ENCODE data around the gene PKD2L2. TPM values are rescaled to one million over a fixed set of nuclear protein-coding genes. Genes with fewer than 3 reads are reported as not detected.
"Not testable (repeated sequence)": the region's sequence is repeated elsewhere in the genome, so short reads cannot be mapped to it uniquely, and the experiment has no call there.

PKD2L2 gene
- total RNA-seq, result not detected

DNA sequence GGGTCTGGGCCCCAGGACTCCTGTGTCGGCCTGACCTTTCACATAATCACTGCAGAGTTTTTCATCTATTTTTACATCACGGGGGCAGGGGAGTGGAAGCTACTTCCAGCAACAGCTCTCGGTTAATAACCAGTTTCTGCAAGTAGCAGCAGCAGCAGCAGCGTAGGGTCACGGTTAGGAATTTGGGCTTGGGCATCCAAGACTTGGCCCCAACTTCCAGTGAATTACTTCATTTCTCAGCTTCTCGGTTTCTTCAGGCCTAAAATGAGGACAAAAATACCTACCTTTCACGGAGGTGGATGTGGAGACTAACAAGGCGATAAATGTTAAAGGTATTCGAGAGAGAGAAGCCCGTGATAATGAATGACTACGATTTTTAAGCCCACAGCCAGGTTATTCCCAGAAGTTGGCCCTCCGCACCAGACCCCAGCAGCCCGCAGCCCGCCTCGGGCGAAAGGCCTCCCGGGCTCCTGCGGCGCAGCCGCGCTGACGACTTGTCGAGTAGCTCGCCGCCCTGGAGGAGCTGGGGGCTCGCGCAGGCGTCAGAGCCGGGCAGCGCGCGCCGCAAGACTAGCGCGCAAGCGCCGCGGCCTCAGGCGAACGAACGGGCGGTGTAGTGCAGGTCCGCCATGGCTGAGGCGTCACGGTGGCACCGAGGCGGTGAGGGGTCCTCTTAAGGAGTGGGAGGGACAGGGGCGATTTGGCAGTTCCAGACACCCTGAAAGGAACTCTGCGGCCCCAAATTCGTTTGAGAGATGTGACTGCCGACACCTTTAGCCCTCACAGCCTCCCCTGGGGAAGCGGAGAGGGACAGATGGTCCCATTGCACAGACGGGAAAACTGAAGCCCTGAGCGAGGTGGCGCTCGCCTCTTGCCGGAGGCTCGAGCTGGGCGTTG is at the start of gene PKD2L2:
TSS of gene PKD2L2 (plus strand) at position 595 of the 897 bp plus-strand sequence. CDS start at position 630, 35 bp downstream.
- ATAC-seq (peak; percentile 99 to 100), DNase-seq (peak; percentile 70)
- peaks cover 3% of the 10 kb centered on the region for H3K9me3 Mint-ChIP-seq
- no peaks in the 10 kb centered on the region for H3K36me3 Mint-ChIP-seq (ENCODE audit: insufficient read depth)
- peak within 1 kb of the TSS; percentile 87 for H3K4me3 Mint-ChIP-seq
- H3K4me1 Mint-ChIP-seq (ENCODE audit: low read depth), result peaks cover 17% of the 10 kb centered on the region
- H3K27me3 Mint-ChIP-seq (ENCODE audit: low read depth), result no peaks in the 10 kb centered on the region

DNA sequence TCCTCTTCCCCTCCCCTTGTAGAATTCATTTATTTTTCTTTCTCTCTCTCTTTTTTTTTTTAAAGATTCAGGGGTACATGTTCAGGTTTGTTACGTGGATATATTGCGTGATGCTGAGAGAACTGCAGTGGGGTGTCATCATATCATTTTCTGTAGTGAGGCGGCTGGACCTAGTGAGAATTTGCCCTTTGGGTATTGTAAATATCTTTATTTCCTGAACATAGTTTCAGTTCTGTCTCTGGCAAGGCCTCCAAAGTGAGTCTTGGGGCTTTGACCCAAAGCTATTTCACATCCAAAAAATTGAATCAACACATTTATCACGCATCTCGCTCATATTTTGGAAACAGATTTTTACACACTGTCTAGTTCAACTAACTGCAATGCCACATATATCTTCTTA is 47.0 kb upstream of the PKD2L2 start:
- ATAC-seq, result no peak
- no peaks in the 10 kb centered on the region for H3K9me3 Mint-ChIP-seq
- no peak for DNase-seq
- no peak overlapping the region for H3K4me3 Mint-ChIP-seq
- peaks cover 3% of the 10 kb centered on the region for H3K36me3 Mint-ChIP-seq (ENCODE audit: insufficient read depth)
- H3K27me3 Mint-ChIP-seq (ENCODE audit: low read depth), result peaks cover 1% of the 10 kb centered on the region
- no peaks in the 10 kb centered on the region for H3K4me1 Mint-ChIP-seq (ENCODE audit: low read depth)

DNA sequence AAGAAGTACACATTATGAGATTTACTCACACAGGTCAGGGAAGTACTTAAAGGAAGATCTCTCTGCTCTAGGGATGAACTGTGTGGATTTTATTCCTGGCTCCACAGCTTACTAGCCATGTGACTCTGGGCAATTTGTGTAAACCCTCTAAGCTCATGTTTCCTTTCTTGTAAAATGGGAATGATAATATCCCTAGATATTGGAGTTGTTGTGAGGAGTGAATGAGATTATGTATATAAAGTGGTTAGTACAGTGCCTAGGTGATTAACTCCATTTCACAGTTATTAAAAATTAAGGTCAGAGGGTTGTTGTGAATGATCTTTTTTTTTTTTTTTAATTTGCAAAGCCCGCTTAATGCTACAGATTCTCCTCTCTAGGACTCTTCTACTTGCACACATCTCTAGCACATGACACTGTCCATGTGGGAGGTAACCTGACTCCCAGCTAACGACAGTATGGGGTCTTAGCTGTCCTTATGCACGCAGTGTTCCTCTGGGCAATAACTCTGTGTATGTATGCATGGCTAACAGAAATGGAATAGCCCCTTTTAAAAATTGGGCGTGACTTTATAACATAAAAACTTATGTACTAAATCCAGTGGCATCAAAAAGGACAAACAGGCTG is 45.5 kb upstream of the PKD2L2 start:
- no peak overlapping the region for H3K4me3 Mint-ChIP-seq
- H3K9me3 Mint-ChIP-seq, result no peaks in the 10 kb centered on the region
- peaks cover 3% of the 10 kb centered on the region for H3K36me3 Mint-ChIP-seq (ENCODE audit: insufficient read depth)
- DNase-seq (no peak), ATAC-seq (no peak)
- no peaks in the 10 kb centered on the region for H3K4me1 Mint-ChIP-seq (ENCODE audit: low read depth)
- peaks cover 1% of the 10 kb centered on the region for H3K27me3 Mint-ChIP-seq (ENCODE audit: low read depth)

DNA sequence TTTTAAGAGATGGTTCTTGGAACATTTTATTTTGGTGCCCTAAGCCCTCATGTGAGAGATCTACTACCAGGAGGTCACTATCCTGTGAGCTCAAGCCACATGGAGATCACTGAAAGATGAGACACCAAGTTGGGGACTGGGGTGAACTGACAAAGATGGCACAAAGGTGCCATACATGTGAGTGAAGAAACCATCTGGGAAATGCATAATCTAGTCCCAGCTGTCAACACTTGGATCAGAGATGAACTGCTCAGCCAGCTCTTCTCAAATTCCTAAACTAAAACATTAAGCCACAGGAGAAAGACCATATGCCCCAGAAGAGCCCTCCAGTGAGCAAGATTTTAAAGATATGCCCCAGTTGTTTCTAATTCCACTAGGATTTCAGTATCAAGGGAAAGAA is 43.8 kb upstream of the PKD2L2 start:
- no peak for ATAC-seq
- Mint-ChIP-seq H3K4me3 (no peak overlapping the region), H3K27me3 (ENCODE audit: low read depth) (peaks cover under 1% of the 10 kb centered on the region), H3K36me3 (ENCODE audit: insufficient read depth) (peaks cover 3% of the 10 kb centered on the region), H3K4me1 (ENCODE audit: low read depth) (no peaks in the 10 kb centered on the region), H3K9me3 (no peaks in the 10 kb centered on the region)
- no peak for DNase-seq

DNA sequence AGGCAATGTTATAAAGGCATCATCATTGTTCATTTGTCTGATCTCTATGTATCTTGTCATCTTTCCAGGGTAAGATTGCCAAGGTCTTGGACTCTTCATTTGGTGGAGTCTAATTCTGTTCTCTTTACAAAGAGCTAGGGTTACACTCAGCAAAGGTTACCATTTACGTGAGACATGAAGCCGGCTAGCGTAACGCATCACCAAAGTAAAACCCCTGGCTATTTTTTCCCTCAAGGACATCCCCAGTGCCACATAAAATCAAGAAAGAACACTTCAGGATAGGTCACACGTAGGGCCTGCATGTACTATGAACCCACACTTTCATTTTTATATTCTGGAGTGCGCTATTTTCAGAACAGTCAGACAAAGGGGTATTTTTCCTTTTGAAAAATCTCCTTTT is 41.6 kb upstream of the PKD2L2 start:
- Mint-ChIP-seq H3K4me3 (no peak overlapping the region), H3K27me3 (ENCODE audit: low read depth) (no peaks in the 10 kb centered on the region), H3K36me3 (ENCODE audit: insufficient read depth) (peaks cover 7% of the 10 kb centered on the region)

DNA sequence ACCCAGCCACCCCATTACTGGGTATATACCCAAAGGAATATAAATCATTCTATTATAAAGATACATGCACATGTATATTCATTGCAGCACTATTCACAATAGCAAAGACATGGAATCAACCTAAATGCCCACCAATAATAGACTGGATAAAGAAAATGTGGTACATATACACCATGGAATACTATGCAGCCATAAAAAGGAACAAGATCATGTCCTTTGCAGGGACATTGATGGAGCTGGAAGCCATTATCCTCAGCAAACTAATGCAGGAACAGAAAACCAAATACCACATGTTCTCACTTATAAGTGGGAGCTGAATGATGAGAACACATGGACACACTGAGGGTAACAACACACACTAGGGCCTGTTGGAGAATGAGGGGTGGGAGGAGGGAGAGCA is 36.1 kb upstream of the PKD2L2 start:
- H3K36me3 Mint-ChIP-seq (ENCODE audit: insufficient read depth); ATAC-seq; H3K9me3 Mint-ChIP-seq; DNase-seq; H3K27me3 Mint-ChIP-seq (ENCODE audit: low read depth); H3K4me3 Mint-ChIP-seq; H3K4me1 Mint-ChIP-seq (ENCODE audit: low read depth): not testable (repeated sequence)

More for the DNA sequence above, 41.6 kb upstream of the PKD2L2 start:
- H3K9me3 Mint-ChIP-seq, result no peaks in the 10 kb centered on the region
- DNase-seq (no peak), ATAC-seq (no peak)
- no peaks in the 10 kb centered on the region for H3K4me1 Mint-ChIP-seq (ENCODE audit: low read depth)

DNA sequence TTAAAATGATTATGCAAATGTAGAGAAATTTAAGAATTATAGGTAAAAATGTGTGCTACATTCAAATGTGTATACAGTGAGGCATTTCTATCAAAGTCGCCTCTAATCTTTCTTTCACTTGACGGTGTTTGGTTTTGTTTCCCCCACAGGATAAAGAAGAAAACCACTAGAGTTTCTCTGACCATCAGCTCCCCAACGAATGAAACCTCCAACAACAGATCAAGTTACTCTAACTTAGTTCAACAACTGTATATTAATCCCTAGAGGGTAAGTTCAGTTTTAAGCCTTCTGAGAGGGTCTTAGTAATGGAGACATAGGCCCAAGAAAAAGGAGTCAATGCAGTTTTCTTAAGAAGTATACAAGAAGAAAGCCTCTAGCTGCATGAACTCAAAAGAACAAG is 33.1 kb upstream of the PKD2L2 start:
- Mint-ChIP-seq H3K36me3 (ENCODE audit: insufficient read depth) (peaks cover 2% of the 10 kb centered on the region), H3K9me3 (no peaks in the 10 kb centered on the region), H3K27me3 (ENCODE audit: low read depth) (no peaks in the 10 kb centered on the region), H3K4me1 (ENCODE audit: low read depth) (peaks cover 11% of the 10 kb centered on the region), H3K4me3 (no peak overlapping the region)
- DNase-seq (no peak), ATAC-seq (no peak)

DNA sequence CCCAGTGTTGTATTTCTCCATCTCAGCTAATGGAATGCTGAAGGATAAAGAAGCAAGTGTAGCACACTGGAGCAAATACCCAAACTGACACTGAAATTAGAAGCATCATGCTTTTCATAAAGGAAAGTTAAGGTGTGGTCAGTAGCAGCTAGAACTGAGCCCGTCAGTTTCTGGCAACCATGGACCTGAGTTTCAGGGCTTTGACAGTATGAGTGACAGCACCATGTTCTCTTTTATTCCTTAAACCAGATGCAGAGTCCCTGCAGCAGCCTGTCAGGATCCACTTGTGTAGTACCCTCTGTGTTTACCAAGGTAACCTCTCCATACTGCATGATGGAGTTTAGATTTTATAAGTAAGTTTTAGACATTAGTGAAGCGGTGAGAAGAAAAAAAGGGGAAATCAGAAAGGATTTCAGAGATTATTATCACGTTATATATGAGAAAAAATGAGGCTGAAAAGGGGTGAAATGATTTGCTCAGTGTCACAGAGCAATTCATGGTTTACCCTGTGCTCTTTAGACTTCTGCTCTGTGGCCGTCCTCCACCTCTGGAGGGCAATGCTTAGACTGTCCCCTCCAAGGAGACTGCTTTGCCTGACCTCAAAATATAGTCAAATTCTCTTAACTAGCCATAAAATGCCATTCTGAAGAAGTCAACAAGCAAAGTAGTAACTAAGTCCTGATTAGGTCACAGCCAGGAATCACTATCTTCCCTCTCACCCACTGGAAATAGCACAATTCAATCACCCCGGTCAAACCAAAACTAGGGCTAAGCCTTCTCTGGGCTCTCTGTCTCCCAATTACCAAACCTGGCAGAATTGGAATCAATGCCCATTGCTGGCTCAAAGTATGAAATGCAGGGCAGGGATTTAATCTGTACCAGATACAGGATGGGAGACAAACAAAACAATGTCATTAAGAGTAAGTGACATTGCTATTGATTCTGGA is 32.1 kb upstream of the PKD2L2 start:
- no peaks in the 10 kb centered on the region for H3K9me3 Mint-ChIP-seq
- peaks cover 17% of the 10 kb centered on the region for H3K4me1 Mint-ChIP-seq (ENCODE audit: low read depth)
- no peak overlapping the region for H3K4me3 Mint-ChIP-seq
- no peak for ATAC-seq
- H3K27me3 Mint-ChIP-seq (ENCODE audit: low read depth), result no peaks in the 10 kb centered on the region
- peaks cover 2% of the 10 kb centered on the region for H3K36me3 Mint-ChIP-seq (ENCODE audit: insufficient read depth)
- DNase-seq, result no peak

DNA sequence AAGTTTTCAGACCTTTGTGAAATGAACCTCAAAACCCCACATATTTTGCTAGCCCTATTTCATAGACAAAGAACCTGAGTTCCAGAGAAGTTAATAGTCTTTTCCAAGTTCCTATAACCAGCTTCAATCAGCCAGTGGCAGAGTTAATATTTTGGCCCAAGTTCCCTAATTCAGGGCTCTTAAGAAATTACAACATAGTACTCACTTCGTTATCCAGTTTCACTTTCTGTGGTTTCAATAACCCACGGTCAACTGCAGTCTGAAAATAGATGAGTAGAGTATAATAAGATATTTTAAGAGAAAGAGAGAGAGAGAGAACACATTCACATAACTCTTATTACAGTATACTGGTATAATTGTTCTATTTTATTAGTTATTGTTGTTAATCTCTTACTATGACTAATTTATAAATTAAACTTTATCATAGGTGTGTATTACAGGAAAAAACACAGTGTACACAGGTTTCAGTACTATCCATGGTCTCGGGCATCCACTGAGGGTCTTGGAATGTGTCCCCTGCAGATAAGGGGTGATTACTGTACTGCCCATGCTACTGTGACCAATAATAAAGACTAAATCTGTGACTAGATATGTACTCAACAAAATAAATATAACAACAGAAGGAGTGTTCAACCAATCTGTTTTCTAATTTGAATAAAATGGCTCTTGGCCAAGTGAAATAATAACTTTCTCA is 30.9 kb upstream of the PKD2L2 start:
- ATAC-seq, result no peak
- Mint-ChIP-seq H3K4me3 (peak overlapping the region; percentile 63), H3K27me3 (ENCODE audit: low read depth) (no peaks in the 10 kb centered on the region), H3K9me3 (no peaks in the 10 kb centered on the region), H3K36me3 (ENCODE audit: insufficient read depth) (no peaks in the 10 kb centered on the region), H3K4me1 (ENCODE audit: low read depth) (peaks cover 17% of the 10 kb centered on the region)
- DNase-seq, result no peak

DNA sequence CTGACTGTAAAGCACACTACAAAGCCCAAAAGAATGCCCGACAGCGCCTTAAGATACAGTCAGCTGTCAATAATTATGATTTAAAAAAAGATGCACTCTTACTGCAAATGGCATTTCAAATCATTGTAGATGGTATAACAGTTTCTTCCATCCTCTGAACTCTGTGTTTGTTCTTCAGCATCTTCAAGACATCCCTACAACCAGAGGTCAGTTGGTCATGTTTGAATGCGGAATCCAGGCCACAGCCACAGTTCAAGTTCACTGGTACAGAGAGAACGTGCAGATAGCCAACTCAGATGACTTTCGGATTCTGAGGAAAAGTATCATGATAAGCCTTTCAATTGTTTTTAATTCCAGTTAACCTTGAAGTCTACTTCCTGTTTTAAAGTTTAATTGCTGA is 30.3 kb upstream of the PKD2L2 start:
- no peak for ATAC-seq
- DNase-seq, result no peak
- Mint-ChIP-seq H3K4me3 (no peak overlapping the region), H3K9me3 (no peaks in the 10 kb centered on the region), H3K27me3 (ENCODE audit: low read depth) (no peaks in the 10 kb centered on the region), H3K36me3 (ENCODE audit: insufficient read depth) (no peaks in the 10 kb centered on the region), H3K4me1 (ENCODE audit: low read depth) (peaks cover 17% of the 10 kb centered on the region)

DNA sequence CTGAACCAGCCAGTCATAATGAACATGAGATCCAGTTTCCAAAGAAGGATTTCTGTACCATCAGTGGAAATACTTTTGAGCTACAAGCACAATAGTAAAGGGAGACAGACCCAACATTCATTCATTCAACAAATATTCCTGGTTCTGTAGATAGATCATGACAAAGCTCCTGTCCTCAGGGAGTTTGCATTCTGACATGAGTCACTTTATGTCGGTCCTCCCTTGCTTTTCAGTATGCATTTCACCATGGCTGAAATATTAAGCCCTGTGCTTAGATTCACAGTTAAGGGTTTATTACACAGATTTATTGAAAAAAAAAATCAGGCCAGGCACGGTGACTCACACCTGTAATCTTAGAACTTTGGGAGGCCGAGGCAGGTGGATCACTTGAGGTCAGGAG is 27.0 kb upstream of the PKD2L2 start:
- Mint-ChIP-seq H3K4me3 (no peak overlapping the region), H3K9me3 (no peaks in the 10 kb centered on the region), H3K36me3 (ENCODE audit: insufficient read depth) (no peaks in the 10 kb centered on the region), H3K27me3 (ENCODE audit: low read depth) (no peaks in the 10 kb centered on the region), H3K4me1 (ENCODE audit: low read depth) (peaks cover 15% of the 10 kb centered on the region)
- no peak for ATAC-seq
- no peak for DNase-seq

DNA sequence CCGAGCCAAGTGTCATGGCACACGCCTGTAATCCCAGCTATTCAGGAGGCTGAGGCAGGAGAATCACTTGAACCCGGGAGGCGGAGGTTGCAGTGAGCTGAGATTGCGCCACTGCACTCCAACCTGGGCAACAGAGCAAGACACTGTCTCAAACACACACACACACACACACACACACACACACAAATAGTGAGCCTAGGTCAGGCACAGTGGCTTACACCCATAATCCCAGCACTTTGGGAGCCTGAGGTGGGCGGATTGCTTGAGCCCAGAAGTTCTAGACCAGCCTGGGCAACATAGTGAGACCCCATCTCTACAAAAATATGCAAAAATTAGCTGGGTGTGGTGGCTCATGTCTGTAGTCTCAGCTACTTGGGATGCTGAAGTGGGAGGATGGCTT is 25.6 kb upstream of the PKD2L2 start:
- not testable (repeated sequence) for H3K9me3 Mint-ChIP-seq; ATAC-seq; DNase-seq; H3K36me3 Mint-ChIP-seq (ENCODE audit: insufficient read depth); H3K4me1 Mint-ChIP-seq (ENCODE audit: low read depth); H3K4me3 Mint-ChIP-seq; H3K27me3 Mint-ChIP-seq (ENCODE audit: low read depth)

DNA sequence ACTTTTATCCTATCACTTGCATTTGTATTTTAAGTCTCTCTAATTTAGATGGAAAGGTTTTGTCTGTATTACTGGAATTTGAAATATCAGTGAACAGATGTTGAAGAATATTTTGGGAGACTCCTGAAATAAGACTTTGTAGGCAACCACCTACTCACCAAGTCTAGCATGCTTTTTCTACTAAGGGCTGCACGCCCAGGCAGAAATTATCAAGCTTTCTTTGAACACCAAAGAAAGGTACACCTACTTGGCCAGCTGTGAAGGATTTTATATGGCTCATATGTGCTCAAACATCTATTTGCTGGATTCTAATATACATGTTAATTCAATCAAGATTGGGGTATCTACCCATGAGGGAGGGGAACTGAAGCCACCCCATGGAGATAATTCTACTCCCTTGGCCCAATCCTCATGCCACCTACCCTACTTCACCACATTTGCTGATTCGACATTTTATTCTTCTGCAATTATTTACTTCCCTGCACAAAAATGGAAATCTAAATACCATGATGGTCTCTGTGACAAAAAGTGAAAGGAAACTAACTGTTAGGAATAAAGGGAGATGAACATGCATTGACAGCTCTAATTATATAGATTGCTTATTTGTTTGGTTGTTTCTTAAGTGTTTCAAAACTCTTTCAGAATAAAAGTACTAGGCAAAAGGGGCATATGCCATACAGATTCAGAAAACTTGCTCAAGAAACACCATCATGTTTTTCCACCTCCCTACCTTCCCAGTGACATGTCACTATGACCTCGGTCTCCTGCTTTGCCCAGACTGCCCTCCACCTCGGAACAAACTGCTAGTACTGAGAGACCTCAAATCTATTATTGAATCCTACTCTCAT is 22.5 kb upstream of the PKD2L2 start:
- Mint-ChIP-seq H3K9me3 (no peaks in the 10 kb centered on the region), H3K4me3 (no peak overlapping the region), H3K36me3 (ENCODE audit: insufficient read depth) (no peaks in the 10 kb centered on the region), H3K4me1 (ENCODE audit: low read depth) (peaks cover 4% of the 10 kb centered on the region), H3K27me3 (ENCODE audit: low read depth) (no peaks in the 10 kb centered on the region)
- DNase-seq, result no peak
- ATAC-seq, result no peak
